Measurements from ENCODE around the gene CHD9.

Gene CHD9

DNA sequence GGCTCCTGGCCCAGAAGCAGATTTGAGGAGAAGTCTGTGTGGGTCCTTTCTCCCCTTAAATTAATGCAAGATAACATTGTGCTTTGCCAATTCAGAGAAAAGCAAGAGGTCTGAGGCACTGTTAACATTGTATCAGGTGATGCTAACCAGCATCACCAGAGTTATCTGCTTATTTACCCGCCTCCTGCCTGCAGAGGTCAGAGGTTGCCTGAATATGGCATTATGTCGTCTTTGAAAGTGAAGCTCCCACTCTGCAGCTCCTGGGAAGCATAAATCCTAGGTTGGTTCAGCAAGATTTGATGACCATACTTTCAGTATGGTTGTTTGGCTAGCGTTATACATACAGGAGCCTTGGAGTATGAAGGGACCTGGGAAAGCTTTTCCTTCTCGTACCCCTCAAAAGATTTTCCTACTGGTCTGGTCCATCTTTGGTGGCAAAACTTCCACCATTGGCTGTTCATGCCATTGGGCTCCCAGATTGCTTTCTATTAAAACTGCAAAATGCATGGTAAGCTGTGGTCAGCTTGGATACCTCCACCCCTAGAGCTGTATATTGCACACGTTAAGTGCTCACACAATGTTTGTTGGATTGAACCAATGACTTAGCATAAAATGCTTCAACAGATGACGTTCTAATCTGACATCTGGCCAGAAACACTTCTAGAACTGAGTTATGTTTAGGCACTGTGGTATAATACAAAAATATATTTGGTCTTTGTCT is 24.1 kb downstream of the CHD9 start:
- no peak for DNase-seq

- DNase-seq: no peak
These were observed 25.7 kb downstream of the CHD9 start for GRCh38 chr16:53080345-53081031.

DNA sequence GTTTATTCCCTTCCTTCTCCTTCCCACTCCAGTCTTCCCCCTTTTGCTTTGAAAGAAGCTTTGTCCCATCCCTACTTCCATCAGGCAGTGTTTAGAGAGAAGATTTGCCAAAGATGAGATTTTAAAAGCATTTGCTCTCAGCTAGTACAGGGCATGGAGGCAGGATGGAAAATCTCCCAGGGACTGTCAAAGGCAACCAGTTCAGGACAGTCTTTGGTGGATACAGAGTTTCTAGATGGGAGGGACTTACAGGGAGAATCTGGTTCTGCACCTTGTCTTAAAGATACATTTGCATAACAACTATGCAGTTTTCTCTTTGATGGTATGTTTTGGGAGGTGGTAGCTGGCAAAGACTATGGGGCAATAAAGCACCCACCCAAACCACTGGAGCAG is 26.2 kb downstream of the CHD9 start:
- no peak for DNase-seq

DNA sequence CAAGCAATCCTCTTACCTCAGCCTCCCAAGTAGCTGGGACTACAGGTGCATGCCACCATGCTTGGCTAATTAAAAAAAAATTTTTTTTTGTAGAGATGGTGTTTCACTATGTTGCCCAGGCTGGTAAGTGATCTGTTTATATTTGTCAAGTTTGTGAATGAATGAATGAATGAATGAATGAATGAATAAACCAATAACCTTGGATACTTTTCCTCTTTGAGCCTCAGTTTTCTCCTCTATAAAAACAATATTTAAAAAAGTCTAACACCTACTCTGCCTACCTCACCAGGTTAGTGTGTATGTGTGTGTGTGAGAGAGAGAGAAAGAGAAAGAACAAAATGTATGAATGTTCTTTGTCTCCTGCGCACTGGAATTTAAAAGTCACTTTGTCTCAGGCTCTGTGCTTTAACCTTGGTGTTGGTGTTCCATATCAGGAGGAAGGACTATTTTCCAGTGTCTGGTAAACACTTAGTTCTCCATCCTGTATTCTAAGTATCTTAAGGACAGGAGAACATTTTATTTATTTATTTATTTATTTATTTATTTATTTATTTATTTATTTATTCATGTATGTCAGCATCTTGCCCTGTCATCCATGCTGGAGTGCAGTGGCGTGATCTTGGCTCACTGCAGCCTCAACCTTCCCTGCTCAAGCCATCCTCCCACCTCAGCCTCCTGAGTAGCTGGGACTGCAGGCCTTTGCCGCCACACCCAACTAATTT is 27.1 kb downstream of the CHD9 start:
- no peak for DNase-seq

DNA sequence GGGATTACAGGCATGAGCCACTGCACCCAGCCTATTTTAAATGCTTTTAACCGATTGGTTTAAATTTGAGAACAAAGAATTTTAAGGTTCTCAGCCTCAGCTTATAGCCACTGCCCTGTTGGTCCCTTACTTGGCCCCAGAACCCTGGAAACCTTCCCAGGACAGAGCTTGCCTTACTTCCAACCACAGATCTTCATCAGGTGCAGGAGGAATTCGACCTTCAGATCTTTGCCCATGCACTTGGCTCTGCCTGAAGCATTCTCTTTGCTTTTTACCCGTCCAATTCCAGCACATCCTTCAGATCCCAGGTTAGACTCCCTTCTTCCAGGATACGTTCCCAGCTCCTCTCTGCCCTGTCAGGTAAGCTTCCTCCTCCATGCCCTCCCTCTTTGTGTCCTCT is 27.7 kb downstream of the CHD9 start:
- no peak for DNase-seq

GRCh38 chr16:53083119-53083518 is 28.3 kb downstream of the CHD9 start:
- DNase-seq: no peak

DNA sequence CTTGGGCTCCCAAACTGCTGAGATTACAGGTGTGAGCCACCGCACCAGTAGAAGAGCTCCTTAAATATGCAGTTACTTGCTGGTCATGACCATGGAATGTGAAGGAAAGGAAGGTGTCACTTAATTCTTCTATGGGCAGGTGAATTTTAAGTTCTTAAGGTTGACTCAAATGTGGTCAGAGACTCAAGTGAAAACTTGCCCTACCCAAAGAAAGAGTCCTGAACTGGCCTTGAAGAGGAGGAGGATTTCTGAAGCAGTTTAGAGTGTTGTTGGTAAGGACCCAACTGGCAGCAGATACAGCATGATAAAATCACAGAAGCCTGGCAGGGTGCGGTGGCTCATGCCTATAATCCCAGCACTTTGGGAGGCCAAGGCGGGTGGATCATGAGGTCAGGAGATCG is 29.4 kb downstream of the CHD9 start:
- DNase-seq: no peak

DNA sequence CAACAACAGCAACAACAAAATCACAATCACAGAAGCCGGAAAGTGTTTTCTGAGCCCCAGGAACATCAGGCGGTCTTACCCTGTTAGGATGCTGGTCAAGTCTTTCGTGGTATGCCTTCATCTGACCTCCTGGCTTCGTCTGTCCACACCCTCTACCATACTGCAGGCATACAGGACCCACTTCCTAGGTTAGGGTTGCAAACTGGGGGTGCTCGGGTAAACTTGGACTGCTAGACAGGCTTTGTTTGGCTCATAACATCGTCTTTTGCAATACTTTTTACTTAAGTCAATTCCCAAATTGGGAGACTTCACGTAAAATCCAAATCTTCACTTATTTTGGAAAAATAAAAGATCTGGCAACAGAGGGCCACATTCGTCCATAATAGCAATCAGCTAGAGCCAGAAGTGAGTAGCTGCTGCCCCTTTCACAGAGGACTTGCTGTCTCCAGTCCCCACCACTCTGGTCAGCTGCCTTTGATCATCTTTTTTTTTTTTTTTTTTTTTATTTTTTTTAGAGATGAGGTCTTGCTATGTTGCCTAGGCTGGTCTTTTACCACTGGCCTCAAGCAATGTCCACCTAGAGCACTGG is 30.0 kb downstream of the CHD9 start:
- no peak for DNase-seq

GRCh38 chr16:53085369-53085843 is 30.6 kb downstream of the CHD9 start:
- DNase-seq: peak; percentile 82

DNA sequence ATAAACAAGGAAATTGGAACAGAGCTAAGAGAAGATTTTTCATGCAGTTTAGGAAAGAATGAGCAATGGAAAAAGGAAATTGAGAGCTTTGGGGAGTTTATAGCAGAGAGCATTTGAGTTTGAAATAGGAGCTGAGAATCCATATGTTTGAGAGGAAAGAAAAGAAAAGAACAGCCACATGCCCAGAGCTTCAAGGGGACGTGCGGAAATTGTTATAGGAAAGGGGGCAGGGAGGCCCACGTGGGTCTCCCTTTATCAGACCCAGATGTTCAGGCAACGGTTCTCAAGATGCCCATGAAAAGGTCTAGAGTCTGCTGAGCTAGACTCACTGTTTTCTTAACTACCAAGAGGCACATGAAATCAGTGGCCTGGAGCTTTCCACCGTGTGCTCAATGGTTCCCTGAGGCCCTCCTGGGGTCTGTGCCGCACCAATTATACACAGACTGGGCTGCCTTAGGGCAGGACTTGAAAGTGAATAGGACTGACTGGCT is 31.2 kb downstream of the CHD9 start:
- DNase-seq: peak; percentile 4

GRCh38 chr16:53087101-53087500 is 32.3 kb downstream of the CHD9 start:
- no peak for DNase-seq

- DNase-seq: peak; percentile 78
These were observed 34.9 kb downstream of the CHD9 start for GRCh38 chr16:53089434-53090285.

- DNase-seq: no peak
These were observed 35.4 kb downstream of the CHD9 start for GRCh38 chr16:53090286-53090590.

GRCh38 chr16:53090591-53091411 is 36.0 kb downstream of the CHD9 start:
- DNase-seq: no peak

- peak; percentile 93 for DNase-seq
These were observed 36.8 kb downstream of the CHD9 start for GRCh38 chr16:53091466-53092211.

DNA sequence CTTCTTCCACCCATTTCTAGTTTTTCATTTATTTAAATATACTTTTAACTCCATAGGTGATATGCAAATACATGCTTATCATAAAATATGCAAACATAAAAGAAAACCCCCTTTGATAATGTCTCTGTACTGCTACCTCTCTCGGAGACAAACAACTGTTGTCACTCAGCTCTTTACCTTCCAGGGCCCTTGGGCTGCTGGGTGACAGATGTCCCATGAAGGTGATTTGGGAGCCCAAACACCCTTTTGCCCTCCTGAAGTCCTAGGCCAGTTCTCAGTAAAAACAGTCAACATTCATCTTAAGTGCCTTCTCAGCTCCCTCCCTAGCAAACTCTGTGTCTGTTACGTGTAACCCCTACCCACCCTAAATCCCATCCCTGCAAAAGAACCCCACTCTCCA is 37.5 kb downstream of the CHD9 start:
- no peak for DNase-seq

- DNase-seq: no peak
These were observed 38.5 kb downstream of the CHD9 start for GRCh38 chr16:53093162-53093744.

DNA sequence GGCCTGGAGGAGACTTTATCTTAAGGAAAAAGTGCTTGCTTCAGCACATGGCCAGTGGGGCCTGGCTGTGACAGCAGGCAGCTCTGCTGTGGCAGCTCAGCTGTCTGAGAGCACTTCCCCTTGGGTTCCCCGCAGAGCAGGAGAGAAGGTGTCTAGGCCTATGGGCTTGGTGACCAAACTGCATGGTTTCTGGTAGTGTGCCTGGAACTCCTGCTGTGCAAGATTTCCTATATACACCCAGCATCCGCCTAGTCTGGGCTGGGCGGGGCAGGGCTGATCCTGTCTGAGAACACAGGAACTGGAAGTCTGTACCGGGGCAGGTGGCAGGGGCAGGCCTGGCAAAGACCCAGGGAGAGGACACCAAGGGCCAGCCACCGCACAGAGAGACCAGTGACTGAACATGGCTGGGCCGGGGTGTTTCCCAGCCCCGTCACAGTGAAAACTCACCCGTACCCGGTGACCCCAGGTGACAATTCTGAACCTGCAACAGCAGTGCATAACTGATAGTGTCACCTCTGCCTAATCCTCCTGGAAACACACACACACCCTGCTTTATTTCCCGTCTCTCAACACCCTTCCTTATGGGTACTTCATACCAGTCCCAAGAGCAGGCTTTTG is 39.3 kb downstream of the CHD9 start:
- no peak for DNase-seq

DNA sequence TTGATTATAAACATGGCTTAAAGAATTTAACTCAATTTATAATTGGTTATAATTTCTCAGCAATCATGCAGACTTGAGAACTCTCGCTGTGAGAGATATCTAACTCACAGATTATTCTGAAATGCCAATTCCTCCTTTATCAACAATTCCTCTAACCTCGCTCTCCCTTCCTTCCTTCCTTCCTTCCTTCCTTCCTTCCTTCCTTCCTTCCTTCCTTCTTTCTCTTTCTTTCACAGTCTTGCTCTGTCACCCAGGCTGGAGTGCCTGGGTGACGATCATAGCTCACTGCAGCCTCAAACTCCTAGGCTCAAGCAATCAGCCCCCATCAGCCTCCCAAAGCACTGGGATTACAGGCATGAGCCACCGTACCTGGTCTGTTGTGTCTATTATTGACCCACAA is 42.4 kb downstream of the CHD9 start:
- no peak for DNase-seq
